Natural killer cell (primary cell): Measurements from ENCODE around the gene HIVEP3. TPM values are rescaled to one million over a fixed set of nuclear protein-coding genes. Genes with fewer than 3 reads are reported as not detected.

Experiments
- ATAC-seq, 3 donors: fragments of 150-1000 bp in 2 of 3; fragments of 200-7000 bp in 1 of 3; cut with Tn5 transposase; 1 replicate in 1 of 3; 2 replicates in 2 of 3; pipeline ENCODE4 v1.10.0; 2021; ENCODE audit warnings: mild to moderate bottlenecking in 2 of 3, moderate library complexity in 2 of 3
- DNase-seq, 2 donors: peaks; one replicate each; pipeline versions ENCODE4 v3.0.0 to v3.0.0-alpha.2; 2013 to 2021; ENCODE audit warnings: mixed read lengths in 1 of 2
- H3K27ac ChIP-seq: one replicate; pipeline ENCODE4 v1.5.1; 2013; ENCODE audit warnings: mild to moderate bottlenecking, low read length
- H3K27me3 ChIP-seq: one replicate; pipeline ENCODE4 v1.6.1; 2013; ENCODE audit warnings: low read length; ENCODE audit not compliant: control insufficient read depth, insufficient read depth
- H3K36me3 ChIP-seq: one replicate; pipeline ENCODE4 v1.6.1; 2013; ENCODE audit warnings: low read length; ENCODE audit not compliant: control insufficient read depth, insufficient read depth
- H3K4me1 ChIP-seq: one replicate; pipeline ENCODE4 v1.6.1; 2013; ENCODE audit warnings: low read length; ENCODE audit not compliant: control insufficient read depth, insufficient read depth
- H3K4me3 ChIP-seq: one replicate; pipeline ENCODE4 v1.5.1; 2013; ENCODE audit warnings: low read length
- H3K9me3 ChIP-seq: one replicate; pipeline ENCODE4 v1.6.1; 2013; ENCODE audit warnings: low read length; ENCODE audit not compliant: control insufficient read depth, insufficient read depth
- H3K27ac Mint-ChIP-seq, 2 donors: one replicate each; pipeline ENCODE4 v1.8.0; 2022; ENCODE audit warnings: mild to moderate bottlenecking in 2 of 2, mixed read lengths in 2 of 2, moderate library complexity in 1 of 2
- H3K27me3 Mint-ChIP-seq, 2 donors: one replicate each; pipeline ENCODE4 v1.8.0; 2022; ENCODE audit warnings: low read depth in 2 of 2, mixed read lengths in 2 of 2
- H3K36me3 Mint-ChIP-seq: one replicate; pipeline ENCODE4 v1.8.0; 2022; ENCODE audit warnings: mixed read lengths
- H3K4me1 Mint-ChIP-seq, 2 donors: one replicate each; pipeline ENCODE4 v1.8.0; 2022; ENCODE audit warnings: mixed read lengths in 2 of 2
- H3K4me3 Mint-ChIP-seq: one replicate; pipeline ENCODE4 v1.8.0; 2022; ENCODE audit warnings: mild to moderate bottlenecking, moderate library complexity, mixed read lengths
- H3K9me3 Mint-ChIP-seq, 2 donors: one replicate each; pipeline ENCODE4 v1.8.0; 2022; ENCODE audit warnings: mixed read lengths in 2 of 2
- WGBS: methylation state at CpG from one replicate; pipeline ENCODE4 v1.1.7; 2013; ENCODE audit warnings: missing lambda C conversion rate; ENCODE audit not compliant: insufficient coverage; 5-methylcytosine and 5-hydroxymethylcytosine counted together
- intact Hi-C: fragments of 100-400 bp; cut with micrococcal nuclease; formaldehyde crosslinking; loops from one replicate; pipeline ENCODE4 v1.14.2; 2022
- total RNA-seq, 4 donors: library from RNA; stranded (reverse); fragments of 120-200 nt in 1 of 4; gene quantifications; one replicate each; pipeline versions ENCODE4 v1.2.3 to v1.2.4, GENCODE V29; 2013 to 2022
- TF ChIP-seq, protein P1 (sequence below): fragments of 200-600 bp; IDR thresholded peaks from one replicate; pipeline ENCODE4 v1.8.0; 2022; ENCODE audit warnings: antibody characterized with exemption

The HIVEP3 gene
- total RNA-seq, 3 donors from 2014 or later (not counting 1 experiment from before 2014, with no cell fraction given): 26.2 to 35.2 (median 29.8) TPM

GRCh38 chr1:41659159-41659495, 259.6 kb downstream of the HIVEP3 start:
- Histone ChIP-seq H3K4me3 (no peak overlapping the region), H3K27me3 (no peaks in the 10 kb centered on the region), H3K9me3 (no peaks in the 10 kb centered on the region), H3K4me1 (peaks cover 47% of the 10 kb centered on the region), H3K36me3 (no peaks in the 10 kb centered on the region), H3K27ac (no peak overlapping the region)
- peak overlapping the region; percentile 5 for H3K4me3 Mint-ChIP-seq
- H3K36me3 Mint-ChIP-seq: no peaks in the 10 kb centered on the region
- H3K9me3 Mint-ChIP-seq: no peaks in the 10 kb centered on the region
- intact Hi-C loops: no loop called here
- TF ChIP-seq, protein P1, sequence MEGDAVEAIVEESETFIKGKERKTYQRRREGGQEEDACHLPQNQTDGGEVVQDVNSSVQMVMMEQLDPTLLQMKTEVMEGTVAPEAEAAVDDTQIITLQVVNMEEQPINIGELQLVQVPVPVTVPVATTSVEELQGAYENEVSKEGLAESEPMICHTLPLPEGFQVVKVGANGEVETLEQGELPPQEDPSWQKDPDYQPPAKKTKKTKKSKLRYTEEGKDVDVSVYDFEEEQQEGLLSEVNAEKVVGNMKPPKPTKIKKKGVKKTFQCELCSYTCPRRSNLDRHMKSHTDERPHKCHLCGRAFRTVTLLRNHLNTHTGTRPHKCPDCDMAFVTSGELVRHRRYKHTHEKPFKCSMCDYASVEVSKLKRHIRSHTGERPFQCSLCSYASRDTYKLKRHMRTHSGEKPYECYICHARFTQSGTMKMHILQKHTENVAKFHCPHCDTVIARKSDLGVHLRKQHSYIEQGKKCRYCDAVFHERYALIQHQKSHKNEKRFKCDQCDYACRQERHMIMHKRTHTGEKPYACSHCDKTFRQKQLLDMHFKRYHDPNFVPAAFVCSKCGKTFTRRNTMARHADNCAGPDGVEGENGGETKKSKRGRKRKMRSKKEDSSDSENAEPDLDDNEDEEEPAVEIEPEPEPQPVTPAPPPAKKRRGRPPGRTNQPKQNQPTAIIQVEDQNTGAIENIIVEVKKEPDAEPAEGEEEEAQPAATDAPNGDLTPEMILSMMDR: no peak
- 58% methylated on average over 2 of the region's 2 CpGs for WGBS
- no peak for DNase-seq
- no peak overlapping the region for H3K27ac Mint-ChIP-seq
- peaks cover 53 to 54% of the 10 kb centered on the region in 2 donors for H3K4me1 Mint-ChIP-seq
- no peaks in the 10 kb centered on the region for H3K27me3 Mint-ChIP-seq
- ATAC-seq: no peak

GRCh38 chr1:41658431-41659158, 260.1 kb downstream of the HIVEP3 start:
- WGBS: 70% methylated on average over 8 of the region's 12 CpGs
- no peak overlapping the region for H3K4me3 Mint-ChIP-seq
- no peak for DNase-seq
- Histone ChIP-seq H3K27ac (no peak overlapping the region), H3K4me3 (no peak overlapping the region), H3K9me3 (no peaks in the 10 kb centered on the region), H3K27me3 (no peaks in the 10 kb centered on the region), H3K36me3 (no peaks in the 10 kb centered on the region), H3K4me1 (peaks cover 43% of the 10 kb centered on the region)
- H3K36me3 Mint-ChIP-seq: no peaks in the 10 kb centered on the region
- H3K27me3 Mint-ChIP-seq: no peaks in the 10 kb centered on the region
- H3K27ac Mint-ChIP-seq: no peak overlapping the region
- ATAC-seq: no peak
- H3K4me1 Mint-ChIP-seq: peaks cover 50 to 54% of the 10 kb centered on the region in 2 donors
- H3K9me3 Mint-ChIP-seq: no peaks in the 10 kb centered on the region
- intact Hi-C loops: no loop called here
- TF ChIP-seq, protein P1: no peak

DNA sequence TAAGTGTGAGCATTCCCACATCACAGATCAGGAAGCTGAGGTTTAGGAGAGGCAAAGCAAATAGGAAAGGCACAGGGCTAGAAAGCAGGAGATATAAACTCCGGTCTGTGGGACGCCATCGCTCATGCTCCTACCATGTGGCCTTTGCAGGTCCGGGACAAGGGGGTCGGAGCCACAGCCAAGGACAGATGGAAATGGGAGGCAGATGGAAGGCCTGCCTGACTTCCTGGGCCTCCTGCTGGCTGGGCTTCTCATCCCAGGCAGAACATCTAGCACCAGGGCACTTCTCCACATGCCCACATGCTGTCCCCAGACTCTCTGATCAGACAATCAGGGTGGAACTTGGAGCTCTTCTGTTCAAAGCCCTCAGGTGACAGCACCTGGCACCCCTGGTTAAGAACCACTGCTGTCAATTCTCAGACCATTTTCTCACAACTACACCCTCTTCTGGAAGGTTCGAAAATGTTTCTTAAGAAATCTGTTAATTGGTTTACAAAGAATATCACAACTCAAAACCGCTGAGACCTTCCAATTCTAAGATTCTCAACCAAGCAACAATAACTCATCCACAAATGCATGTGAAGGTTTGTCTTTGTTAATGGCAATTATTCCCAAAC, 260.9 kb downstream of the HIVEP3 start:
- intact Hi-C loops: no loop called here
- Histone ChIP-seq H3K4me1 (peaks cover 38% of the 10 kb centered on the region), H3K27me3 (no peaks in the 10 kb centered on the region), H3K36me3 (no peaks in the 10 kb centered on the region), H3K27ac (no peak overlapping the region), H3K9me3 (no peaks in the 10 kb centered on the region), H3K4me3 (no peak overlapping the region)
- no peak for DNase-seq
- H3K36me3 Mint-ChIP-seq: no peaks in the 10 kb centered on the region
- no peak for ATAC-seq
- H3K4me3 Mint-ChIP-seq: no peak overlapping the region
- TF ChIP-seq, protein P1: no peak
- H3K27me3 Mint-ChIP-seq: no peaks in the 10 kb centered on the region
- 95% methylated on average over 6 of the region's 7 CpGs for WGBS
- H3K4me1 Mint-ChIP-seq: peaks cover 58 to 62% of the 10 kb centered on the region in 2 donors
- H3K9me3 Mint-ChIP-seq: no peaks in the 10 kb centered on the region
- no peak overlapping the region for H3K27ac Mint-ChIP-seq
